ENCODE data around the gene GNRH2. TPM values are rescaled to one million over a fixed set of nuclear protein-coding genes. Genes with fewer than 3 reads are reported as not detected.

Gene GNRH2
- total and polyA plus RNA-seq, 10 of the 15 experiments (the other 5 are each of a cell fraction or from before 2014, with no cell fraction given), result 0.12 to 0.85 (median 0.31) TPM; not detected in 7

DNA sequence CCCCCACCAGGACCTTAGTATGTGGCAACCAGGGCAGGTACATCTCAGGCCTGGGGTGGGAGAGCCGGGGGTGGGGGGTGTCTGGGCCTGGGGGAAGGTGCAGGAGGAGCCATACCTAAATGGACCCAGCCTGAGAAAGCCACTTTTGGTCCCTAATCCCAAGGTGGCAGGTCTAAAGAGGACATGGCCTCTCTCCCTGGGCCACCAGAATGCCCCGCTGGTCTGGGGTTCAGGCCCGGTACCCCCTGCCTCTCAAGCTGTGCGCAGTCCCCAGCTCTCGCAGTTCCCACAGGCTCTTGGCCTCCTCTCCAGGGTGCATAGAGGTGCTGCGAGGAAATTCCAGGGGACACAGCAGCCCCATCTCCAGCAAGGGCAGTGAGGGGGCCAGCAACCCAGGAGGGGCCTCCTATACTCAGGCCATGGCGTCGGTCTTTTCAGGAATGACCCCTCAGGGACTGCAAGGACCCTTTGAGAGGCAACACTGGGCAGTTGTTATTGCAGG, 42.2 kb downstream of the GNRH2 start (continued):
- TF ChIP-seq POLR2AphosphoS5 (IDR thresholded peaks at IDR 0.05; ENCODE audit: low read length) (no peak), CBX3 (IDR thresholded peaks at IDR 0.05; ENCODE audit: borderline replicate concordance, low read depth) (no peak), EZH2 (IDR thresholded peaks at IDR 0.05; ENCODE audit: borderline replicate concordance, control insufficient read depth, low read depth, low read length) (no peak)

DNA sequence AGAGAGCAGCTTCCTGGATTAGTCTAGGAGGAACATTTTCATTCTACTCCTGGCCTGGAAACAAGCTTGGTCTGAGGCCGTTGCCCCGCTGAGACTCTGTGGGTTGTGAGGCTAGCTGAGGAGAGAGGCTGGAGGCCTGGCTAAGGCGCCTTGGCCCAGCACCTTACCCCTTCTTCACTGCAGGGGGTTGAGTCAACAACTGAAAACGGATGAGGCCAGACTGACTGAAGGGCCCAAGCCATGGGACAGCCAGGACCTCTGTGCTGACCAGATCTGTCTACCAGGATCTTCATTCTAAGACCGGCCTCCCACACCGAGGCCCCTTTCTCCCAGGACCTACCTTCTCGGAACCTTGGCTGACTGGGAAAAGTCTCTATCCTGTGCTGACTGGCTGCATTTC, 44.6 kb downstream of the GNRH2 start:
- RAD21 ChIA-PET (ENCODE audit: unreplicated experiment), result no interaction called here
- TF ChIP-seq, protein P1, sequence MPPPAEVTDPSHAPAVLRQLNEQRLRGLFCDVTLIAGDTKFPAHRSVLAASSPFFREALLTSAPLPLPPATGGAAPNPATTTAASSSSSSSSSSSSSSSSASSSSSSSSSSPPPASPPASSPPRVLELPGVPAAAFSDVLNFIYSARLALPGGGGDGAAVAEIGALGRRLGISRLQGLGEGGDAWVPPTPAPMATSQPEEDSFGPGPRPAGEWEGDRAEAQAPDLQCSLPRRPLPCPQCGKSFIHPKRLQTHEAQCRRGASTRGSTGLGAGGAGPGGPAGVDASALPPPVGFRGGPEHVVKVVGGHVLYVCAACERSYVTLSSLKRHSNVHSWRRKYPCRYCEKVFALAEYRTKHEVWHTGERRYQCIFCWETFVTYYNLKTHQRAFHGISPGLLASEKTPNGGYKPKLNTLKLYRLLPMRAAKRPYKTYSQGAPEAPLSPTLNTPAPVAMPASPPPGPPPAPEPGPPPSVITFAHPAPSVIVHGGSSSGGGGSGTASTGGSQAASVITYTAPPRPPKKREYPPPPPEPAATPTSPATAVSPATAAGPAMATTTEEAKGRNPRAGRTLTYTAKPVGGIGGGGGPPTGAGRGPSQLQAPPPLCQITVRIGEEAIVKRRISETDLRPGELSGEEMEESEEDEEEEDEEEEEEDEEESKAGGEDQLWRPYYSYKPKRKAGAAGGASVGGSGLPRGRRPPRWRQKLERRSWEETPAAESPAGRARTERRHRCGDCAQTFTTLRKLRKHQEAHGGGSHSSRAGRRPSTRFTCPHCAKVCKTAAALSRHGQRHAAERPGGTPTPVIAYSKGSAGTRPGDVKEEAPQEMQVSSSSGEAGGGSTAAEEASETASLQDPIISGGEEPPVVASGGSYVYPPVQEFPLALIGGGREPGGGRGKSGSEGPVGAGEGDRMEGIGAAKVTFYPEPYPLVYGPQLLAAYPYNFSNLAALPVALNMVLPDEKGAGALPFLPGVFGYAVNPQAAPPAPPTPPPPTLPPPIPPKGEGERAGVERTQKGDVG (CRISPR knock-in tag; IDR thresholded peaks at IDR 0.05), result no peak
- TF ChIP-seq SP1 (IDR thresholded peaks at IDR 0.05; ENCODE audit: low read depth, low read length) (no peak), EP300 (IDR thresholded peaks at IDR 0.05; ENCODE audit: borderline replicate concordance in 1 of 2, control insufficient read depth in 1 of 2, low read depth in 2 of 2, low read length in 2 of 2) (no peak), NFYB (IDR thresholded peaks at IDR 0.05; ENCODE audit: insufficient read depth, low read depth, low read length) (no peak), IKZF1 (conservative IDR thresholded peaks at IDR 0.05) (no peak), ZNF384 (IDR thresholded peaks at IDR 0.05; ENCODE audit: borderline replicate concordance, low read depth, low read length) (no peak), TCF3 (IDR thresholded peaks at IDR 0.05; ENCODE audit: borderline replicate concordance, insufficient read depth, low read depth, low read length) (no peak), NR2C1 (IDR thresholded peaks at IDR 0.05) (no peak), GATAD2B (conservative IDR thresholded peaks at IDR 0.05; ENCODE audit: low read depth) (no peak), ASH2L (IDR thresholded peaks at IDR 0.05; ENCODE audit: borderline replicate concordance, low read depth) (no peak), BRCA1 (IDR thresholded peaks at IDR 0.05; ENCODE audit: low read depth, low read length) (no peak)
- TF ChIP-seq, protein P2, sequence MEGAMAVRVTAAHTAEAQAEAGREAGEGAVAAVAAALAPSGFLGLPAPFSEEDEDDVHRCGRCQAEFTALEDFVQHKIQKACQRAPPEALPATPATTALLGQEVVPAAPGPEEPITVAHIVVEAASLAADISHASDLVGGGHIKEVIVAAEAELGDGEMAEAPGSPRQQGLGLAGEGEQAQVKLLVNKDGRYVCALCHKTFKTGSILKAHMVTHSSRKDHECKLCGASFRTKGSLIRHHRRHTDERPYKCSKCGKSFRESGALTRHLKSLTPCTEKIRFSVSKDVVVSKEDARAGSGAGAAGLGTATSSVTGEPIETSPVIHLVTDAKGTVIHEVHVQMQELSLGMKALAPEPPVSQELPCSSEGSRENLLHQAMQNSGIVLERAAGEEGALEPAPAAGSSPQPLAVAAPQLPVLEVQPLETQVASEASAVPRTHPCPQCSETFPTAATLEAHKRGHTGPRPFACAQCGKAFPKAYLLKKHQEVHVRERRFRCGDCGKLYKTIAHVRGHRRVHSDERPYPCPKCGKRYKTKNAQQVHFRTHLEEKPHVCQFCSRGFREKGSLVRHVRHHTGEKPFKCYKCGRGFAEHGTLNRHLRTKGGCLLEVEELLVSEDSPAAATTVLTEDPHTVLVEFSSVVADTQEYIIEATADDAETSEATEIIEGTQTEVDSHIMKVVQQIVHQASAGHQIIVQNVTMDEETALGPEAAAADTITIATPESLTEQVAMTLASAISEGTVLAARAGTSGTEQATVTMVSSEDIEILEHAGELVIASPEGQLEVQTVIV (IDR thresholded peaks at IDR 0.05; ENCODE audit: borderline replicate concordance, partially characterized antibody), result no peak
- TF ChIP-seq, protein P3, sequence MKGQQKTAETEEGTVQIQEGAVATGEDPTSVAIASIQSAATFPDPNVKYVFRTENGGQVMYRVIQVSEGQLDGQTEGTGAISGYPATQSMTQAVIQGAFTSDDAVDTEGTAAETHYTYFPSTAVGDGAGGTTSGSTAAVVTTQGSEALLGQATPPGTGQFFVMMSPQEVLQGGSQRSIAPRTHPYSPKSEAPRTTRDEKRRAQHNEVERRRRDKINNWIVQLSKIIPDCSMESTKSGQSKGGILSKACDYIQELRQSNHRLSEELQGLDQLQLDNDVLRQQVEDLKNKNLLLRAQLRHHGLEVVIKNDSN (IDR thresholded peaks at IDR 0.05; ENCODE audit: borderline replicate concordance, extremely low read length, insufficient read depth, low read depth, low read length), result no peak

More for the DNA sequence above, 44.6 kb downstream of the GNRH2 start:
- peaks cover 11 to 17% of the 10 kb centered on the region in 2 experiments for H3K27me3 ChIP-seq (replicated peaks in 1 of 2; ENCODE audit: control insufficient read depth in 2 of 2, insufficient read depth in 2 of 2, low read length in 1 of 2)
- SMC1A ChIA-PET (ENCODE audit: uncharacterized antibody, unreplicated experiment), result no interaction called here
- no peak overlapping the region for H3K4me2 ChIP-seq (ENCODE audit: control insufficient read depth, insufficient read depth)
- H3K9me3 ChIP-seq (replicated peaks; ENCODE audit: control insufficient read depth, insufficient read depth, low read length), result no peaks in the 10 kb centered on the region
- FAIRE-seq (no peak), ATAC-seq (no peak), DNase-seq (ENCODE audit: low read depth, low spot score) (no peak)
- no peak overlapping the region for H3K9ac ChIP-seq (ENCODE audit: control insufficient read depth, insufficient read depth, low read length)
- intact Hi-C loops (cut with micrococcal nuclease; ENCODE audit: unreplicated experiment) (no loop called here), in situ Hi-C loops (cut with MboI) (no loop called here)
- no TSS peak for BruUV-seq (replicated peaks)
- POLR2A ChIA-PET, result interaction anchor here (0.5 kb wide), 1 partner anchor 499 kb away, joined by 4 read pairs; no protein-coding TSS in a partner anchor
- H3K79me2 ChIP-seq (ENCODE audit: control insufficient read depth, insufficient read depth, low read length), result no peaks in the 10 kb centered on the region
- no peaks in the 10 kb centered on the region for H3K36me3 ChIP-seq (ENCODE audit: control insufficient read depth in 2 of 2, insufficient read depth in 2 of 2, low read length in 1 of 2)
- H3K4me3 ChIP-seq, result no peak overlapping the region
- no peaks in the 10 kb centered on the region for H4K20me1 ChIP-seq (ENCODE audit: control insufficient read depth, insufficient read depth)
- no peak overlapping the region for H2AFZ ChIP-seq (ENCODE audit: control insufficient read depth, low read depth, low read length)
- 62% methylated on average over 7 of the region's 7 CpGs for WGBS (ENCODE audit: insufficient coverage, insufficient replicate concordance, low lambda C conversion rate, missing lambda C conversion rate)
- H3K27ac ChIP-seq (ENCODE audit: control insufficient read depth, insufficient read depth), result no peak overlapping the region
- no peaks in the 10 kb centered on the region for H3K4me1 ChIP-seq (ENCODE audit: control insufficient read depth, insufficient read depth, low read length)
- CTCF ChIA-PET, result interaction anchor here (1.1 kb wide), 1 partner anchor 19 kb away, joined by 3 read pairs; no protein-coding TSS in a partner anchor

All from GM12878 (cell line).